ENCODE data around the gene KCNQ1OT1. TPM values are rescaled to one million over a fixed set of nuclear protein-coding genes. Genes with fewer than 3 reads are reported as not detected.

The KCNQ1OT1 gene
- total and polyA plus RNA-seq, 2 of the 4 experiments (the other 2 are of a cell fraction) = 0.14 to 2.0 TPM

DNA sequence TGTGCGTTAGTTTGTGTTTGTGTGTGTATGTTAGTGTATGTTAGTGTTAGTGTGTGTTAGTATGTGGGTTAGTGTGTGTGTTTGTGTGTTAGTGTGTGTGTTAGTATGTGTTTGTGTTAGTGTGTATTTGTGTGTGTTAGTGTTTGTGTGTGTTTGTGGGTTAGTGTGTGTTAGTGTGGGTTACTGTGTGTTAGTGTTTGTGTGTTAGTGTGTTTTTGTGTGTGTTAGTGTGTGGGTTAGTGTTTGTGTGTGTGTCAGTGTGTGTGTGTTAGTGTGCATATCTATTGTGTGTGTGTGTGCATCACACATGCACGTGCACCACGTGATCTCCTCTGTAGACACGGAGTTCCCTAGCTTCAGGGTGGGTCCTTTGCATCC is 115.4 kb downstream of the KCNQ1OT1 start:
- peak overlapping the region; percentile 92 for H2BK5ac ChIP-seq (ENCODE audit: low read depth, low read length, poor library complexity, severe bottlenecking)
- no peak overlapping the region for H3K27ac ChIP-seq (ENCODE audit: insufficient read depth, low read length)
- H2AK9ac ChIP-seq (replicated peaks; ENCODE audit: low read depth, low read length, poor library complexity) = no peak overlapping the region
- no peaks in the 10 kb centered on the region for H3K36me3 ChIP-seq (ENCODE audit: control insufficient read depth, insufficient read depth, low read length)
- no peaks in the 10 kb centered on the region for H3K9me3 ChIP-seq (ENCODE audit: control insufficient read depth, insufficient read depth, low read length)
- no peak overlapping the region for H3K4ac ChIP-seq (ENCODE audit: low read depth, low read length)
- no peak overlapping the region for H3K18ac ChIP-seq (ENCODE audit: low read depth, low read length)
- TF ChIP-seq NFE2L2 (IDR thresholded peaks at IDR 0.05; ENCODE audit: low read depth, low read length) (no peak), MXI1 (IDR thresholded peaks at IDR 0.05; ENCODE audit: borderline replicate concordance, low read depth, low read length) (no peak), SMC3 (IDR thresholded peaks at IDR 0.05; ENCODE audit: low read depth, low read length) (no peak), POLR2A (IDR thresholded peaks at IDR 0.05; ENCODE audit: low read depth, low read length) (no peak), RFX5 (IDR thresholded peaks at IDR 0.05; ENCODE audit: low read depth, low read length) (no peak), RAD21 (IDR thresholded peaks at IDR 0.05; ENCODE audit: low read length) (no peak), CHD1 (IDR thresholded peaks at IDR 0.05; ENCODE audit: low read depth, low read length) (no peak), CEBPB (IDR thresholded peaks at IDR 0.05; ENCODE audit: low read depth, low read length) (no peak), MAFK (IDR thresholded peaks at IDR 0.05; ENCODE audit: low read depth, low read length) (no peak), FOS (IDR thresholded peaks at IDR 0.05; ENCODE audit: low read depth, low read length) (no peak), RCOR1 (IDR thresholded peaks at IDR 0.05; ENCODE audit: insufficient replicate concordance, low read length) (no peak), BHLHE40 (IDR thresholded peaks at IDR 0.05; ENCODE audit: low read depth, low read length) (no peak), MAZ (IDR thresholded peaks at IDR 0.05; ENCODE audit: borderline replicate concordance, low read depth, low read length) (no peak)
- TF ChIP-seq, protein P1, sequence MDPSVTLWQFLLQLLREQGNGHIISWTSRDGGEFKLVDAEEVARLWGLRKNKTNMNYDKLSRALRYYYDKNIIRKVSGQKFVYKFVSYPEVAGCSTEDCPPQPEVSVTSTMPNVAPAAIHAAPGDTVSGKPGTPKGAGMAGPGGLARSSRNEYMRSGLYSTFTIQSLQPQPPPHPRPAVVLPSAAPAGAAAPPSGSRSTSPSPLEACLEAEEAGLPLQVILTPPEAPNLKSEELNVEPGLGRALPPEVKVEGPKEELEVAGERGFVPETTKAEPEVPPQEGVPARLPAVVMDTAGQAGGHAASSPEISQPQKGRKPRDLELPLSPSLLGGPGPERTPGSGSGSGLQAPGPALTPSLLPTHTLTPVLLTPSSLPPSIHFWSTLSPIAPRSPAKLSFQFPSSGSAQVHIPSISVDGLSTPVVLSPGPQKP (IDR thresholded peaks at IDR 0.05; ENCODE audit: borderline replicate concordance, low read depth, low read length) = no peak
- TF ChIP-seq, protein P2, sequence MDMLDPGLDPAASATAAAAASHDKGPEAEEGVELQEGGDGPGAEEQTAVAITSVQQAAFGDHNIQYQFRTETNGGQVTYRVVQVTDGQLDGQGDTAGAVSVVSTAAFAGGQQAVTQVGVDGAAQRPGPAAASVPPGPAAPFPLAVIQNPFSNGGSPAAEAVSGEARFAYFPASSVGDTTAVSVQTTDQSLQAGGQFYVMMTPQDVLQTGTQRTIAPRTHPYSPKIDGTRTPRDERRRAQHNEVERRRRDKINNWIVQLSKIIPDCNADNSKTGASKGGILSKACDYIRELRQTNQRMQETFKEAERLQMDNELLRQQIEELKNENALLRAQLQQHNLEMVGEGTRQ (IDR thresholded peaks at IDR 0.05; ENCODE audit: low read depth, low read length) = no peak
- TF ChIP-seq, protein P3, sequence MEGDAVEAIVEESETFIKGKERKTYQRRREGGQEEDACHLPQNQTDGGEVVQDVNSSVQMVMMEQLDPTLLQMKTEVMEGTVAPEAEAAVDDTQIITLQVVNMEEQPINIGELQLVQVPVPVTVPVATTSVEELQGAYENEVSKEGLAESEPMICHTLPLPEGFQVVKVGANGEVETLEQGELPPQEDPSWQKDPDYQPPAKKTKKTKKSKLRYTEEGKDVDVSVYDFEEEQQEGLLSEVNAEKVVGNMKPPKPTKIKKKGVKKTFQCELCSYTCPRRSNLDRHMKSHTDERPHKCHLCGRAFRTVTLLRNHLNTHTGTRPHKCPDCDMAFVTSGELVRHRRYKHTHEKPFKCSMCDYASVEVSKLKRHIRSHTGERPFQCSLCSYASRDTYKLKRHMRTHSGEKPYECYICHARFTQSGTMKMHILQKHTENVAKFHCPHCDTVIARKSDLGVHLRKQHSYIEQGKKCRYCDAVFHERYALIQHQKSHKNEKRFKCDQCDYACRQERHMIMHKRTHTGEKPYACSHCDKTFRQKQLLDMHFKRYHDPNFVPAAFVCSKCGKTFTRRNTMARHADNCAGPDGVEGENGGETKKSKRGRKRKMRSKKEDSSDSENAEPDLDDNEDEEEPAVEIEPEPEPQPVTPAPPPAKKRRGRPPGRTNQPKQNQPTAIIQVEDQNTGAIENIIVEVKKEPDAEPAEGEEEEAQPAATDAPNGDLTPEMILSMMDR (conservative IDR thresholded peaks at IDR 0.05; ENCODE audit: low read depth, low read length) = no peak
- no peaks in the 10 kb centered on the region for H3K4me1 ChIP-seq (ENCODE audit: control insufficient read depth, insufficient read depth, low read length)
- in situ Hi-C loops (cut with MboI; ENCODE audit: low sequenced_read_pairs) (no loop called here), dilution Hi-C loops (cut with HindIII; ENCODE audit: low sequenced_read_pairs, unreplicated experiment) (no loop called here), intact Hi-C loops (cut with micrococcal nuclease) (no loop called here)
- peaks cover 10% of the 10 kb centered on the region; the same call in 1 of the 2 replicates for H3K27me3 ChIP-seq (ENCODE audit: control insufficient read depth, insufficient read depth, low read length)
- no peak overlapping the region; the same call in 1 of the 2 replicates for H3K56ac ChIP-seq (ENCODE audit: extremely low read depth, insufficient read depth, low read length)
- POLR2A ChIA-PET (ENCODE audit: unreplicated experiment) = no interaction called here
- H4K5ac ChIP-seq (ENCODE audit: low read depth, low read length) = no peak overlapping the region
- no peaks in the 10 kb centered on the region for H3K79me1 ChIP-seq (ENCODE audit: low read depth in 1 of 2, low read length in 2 of 2)
- peak overlapping the region; percentile 43 for H2AFZ ChIP-seq (replicated peaks; ENCODE audit: low read length, poor library complexity)
- ATAC-seq (ENCODE audit: low read depth) (no peak), DNase-seq (no peak)
- H2BK120ac ChIP-seq (ENCODE audit: low read depth, low read length) = no peak overlapping the region
- H4K91ac ChIP-seq (ENCODE audit: insufficient read depth, low read depth, low read length) = no peak overlapping the region
- no peak overlapping the region for H2AK5ac ChIP-seq (ENCODE audit: low read depth, low read length)
- no TSS peak for BruUV-seq (replicated peaks)
- no peak overlapping the region for H2BK20ac ChIP-seq (ENCODE audit: low read depth, low read length)
- H3K9ac ChIP-seq (ENCODE audit: low read depth, low read length) = no peak overlapping the region
- H3K9me1 ChIP-seq (ENCODE audit: insufficient read depth, low read length) = no peaks in the 10 kb centered on the region; the same call in 1 of the 2 replicates
- H4K20me1 ChIP-seq (ENCODE audit: insufficient read depth, low read length) = no peaks in the 10 kb centered on the region
- CTCF ChIA-PET = interaction anchor here (0.6 kb wide), 1 partner anchor 22 kb away, joined by 6 read pairs; no protein-coding TSS in a partner anchor
- 69% methylated on average over 4 of the region's 4 CpGs; no CpG with 5 or more reads in 1 of the 2 experiments for WGBS, 2 experiments (ENCODE audit: extremely low coverage in 2 of 2, insufficient read length in 1 of 2)
- H4K8ac ChIP-seq (ENCODE audit: low read depth in 2 of 2, low read length in 2 of 2) = no peak overlapping the region
- H3K23ac ChIP-seq (ENCODE audit: low read depth, low read length) = no peak overlapping the region
- H2BK15ac ChIP-seq (ENCODE audit: low read depth, low read length) = no peak overlapping the region
- H3K4me2 ChIP-seq (ENCODE audit: low read depth, low read length) = no peak overlapping the region
- H3K14ac ChIP-seq (replicated peaks; ENCODE audit: low read depth, low read length) = no peak overlapping the region
- H3K4me3 ChIP-seq (ENCODE audit: insufficient read depth, low read depth, low read length) = no peak overlapping the region
